Right hindlimb (tissue), 1 donor: ENCODE data around the gene TNS3.
"Not testable (repeated sequence)": the region's sequence is repeated elsewhere in the genome, so short reads cannot be mapped to it uniquely, and the experiment has no call there.

ENCODE experiments used
- DNase-seq: peaks from one replicate; pipeline ENCODE4 v3.0.0-alpha.2; 2018

Gene TNS3

DNA sequence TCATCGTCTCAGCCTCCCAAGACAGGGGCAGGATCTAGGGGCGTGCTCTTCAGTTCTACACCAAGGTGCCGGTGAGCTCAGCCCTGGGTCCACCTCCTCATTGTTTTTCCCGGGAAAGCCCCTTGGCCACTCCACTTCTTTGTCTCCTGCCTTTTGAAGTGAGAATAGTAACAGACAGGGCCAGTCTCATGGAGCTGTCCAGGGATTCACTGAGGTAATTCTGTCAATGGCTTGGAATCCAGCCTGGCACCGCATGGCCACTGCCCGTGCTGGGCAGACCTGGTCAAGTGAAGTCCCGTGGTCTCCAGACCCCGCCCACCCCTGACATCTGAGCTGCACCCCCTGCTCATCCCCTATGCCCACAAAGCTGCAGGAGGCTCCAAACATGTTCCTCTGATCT, 138.9 kb downstream of the TNS3 start:
- no peak for DNase-seq

DNA sequence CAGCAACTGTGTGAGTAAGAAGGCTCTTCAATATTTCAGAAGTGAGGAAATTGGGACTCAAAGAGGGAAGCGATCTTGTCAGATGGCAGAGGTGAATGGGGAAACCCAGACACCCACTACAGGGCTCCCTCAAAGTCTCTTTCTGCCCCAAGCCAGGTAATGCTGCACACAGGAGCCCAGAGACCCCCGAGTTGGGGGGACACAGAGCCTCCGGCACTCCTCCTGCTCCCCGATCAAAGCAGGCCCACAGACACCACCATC, 139.4 kb downstream of the TNS3 start:
- DNase-seq, result no peak

DNA sequence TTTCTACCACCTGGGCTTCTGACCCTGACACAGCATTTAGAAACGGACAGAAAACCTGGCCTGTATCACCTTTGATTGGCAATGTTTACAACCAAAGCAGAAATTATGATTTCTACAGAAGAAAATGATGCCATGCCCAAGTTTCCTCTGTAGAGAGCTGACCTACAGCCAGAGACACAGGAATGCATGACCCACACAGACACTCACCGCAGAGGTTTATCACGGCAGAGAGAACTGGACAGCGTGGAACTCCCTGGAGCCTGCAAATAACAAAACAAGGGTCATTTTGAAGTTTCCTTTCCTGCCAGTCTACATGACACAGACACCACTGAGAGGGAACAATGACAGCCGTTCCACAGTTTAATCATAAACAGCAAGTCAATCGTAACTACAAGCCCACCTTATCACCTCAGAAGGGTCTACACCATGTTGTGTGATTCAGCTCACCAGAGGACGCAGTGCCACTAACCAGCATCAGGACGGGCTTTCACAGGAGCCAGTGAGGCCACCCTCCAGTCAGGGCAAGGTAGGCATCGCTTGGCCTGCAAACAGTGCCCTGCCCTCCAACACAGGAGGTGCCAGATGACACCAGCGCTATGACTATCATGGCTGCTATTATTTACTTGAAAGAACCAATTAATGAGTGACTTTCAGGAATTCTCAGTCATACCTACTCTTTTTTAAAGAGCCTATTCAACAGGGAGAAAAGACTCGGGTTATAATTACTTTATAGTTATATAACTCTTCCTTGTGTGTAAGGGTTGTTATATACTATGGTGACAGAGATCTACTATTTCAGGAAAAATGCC, 139.9 kb downstream of the TNS3 start:
- DNase-seq, result no peak

DNA sequence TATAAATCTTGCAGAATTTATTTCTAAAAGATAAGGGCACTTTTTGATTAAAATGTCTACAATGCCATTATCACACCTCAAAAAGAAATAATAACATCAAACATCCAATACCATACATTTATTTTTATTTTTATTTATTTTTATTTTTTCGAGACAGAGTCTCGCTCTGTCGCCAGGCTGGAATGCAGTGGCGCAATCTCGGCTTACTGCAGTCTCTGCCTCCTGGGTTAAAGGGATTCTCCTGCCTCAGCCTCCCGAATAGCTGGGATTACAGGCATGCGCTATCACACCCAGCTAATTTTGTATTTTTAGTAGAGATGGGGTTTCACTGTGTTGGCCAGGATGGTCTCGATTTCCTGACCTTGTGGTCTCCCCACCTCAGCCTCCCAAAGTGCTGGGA, 140.9 kb downstream of the TNS3 start:
- DNase-seq, result not testable (repeated sequence)

DNA sequence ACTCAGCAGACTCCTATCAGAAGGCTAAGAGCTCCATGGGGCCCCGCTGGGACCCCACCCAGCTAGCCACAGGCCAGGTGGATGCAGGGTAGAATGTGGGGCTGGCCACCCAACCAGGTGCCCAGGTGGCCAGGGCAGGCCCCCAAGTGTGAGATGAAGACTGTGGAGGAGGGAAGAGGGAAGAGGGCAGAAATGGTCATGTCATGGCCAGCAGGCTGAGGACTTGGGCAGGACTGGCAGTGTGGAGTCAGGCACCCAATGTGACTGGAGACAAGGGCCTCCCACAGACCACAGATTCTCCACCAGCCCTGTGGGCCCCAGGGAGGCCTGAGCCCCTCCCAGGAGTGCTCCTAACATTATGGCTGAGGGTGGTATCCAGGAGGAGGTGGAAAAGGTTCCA, 141.6 kb downstream of the TNS3 start:
- no peak for DNase-seq

DNA sequence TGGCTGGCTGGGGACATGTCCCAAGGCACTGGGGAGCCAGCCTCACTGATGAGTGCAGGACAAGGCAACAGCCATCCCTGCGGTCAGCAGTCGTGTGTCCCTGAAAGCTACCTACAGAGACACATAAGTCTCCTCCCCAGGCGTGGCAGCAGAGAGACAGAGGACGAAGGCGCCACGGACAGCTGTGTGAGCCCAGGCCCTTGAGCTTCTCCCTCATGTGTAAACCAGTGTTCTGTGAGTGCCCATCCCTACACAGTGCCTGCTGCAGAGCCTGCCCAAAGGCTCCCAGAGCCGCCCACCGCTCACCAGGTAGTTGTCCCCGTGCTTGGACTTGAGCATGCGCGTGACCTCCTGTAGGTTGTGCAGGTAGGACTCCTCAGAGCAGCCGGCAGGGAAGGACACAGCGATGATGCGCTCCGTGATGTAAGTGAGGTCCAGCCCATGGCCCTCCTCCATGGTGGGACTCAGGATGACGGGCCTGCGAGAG, 142.7 kb downstream of the TNS3 start:
- DNase-seq, result no peak

DNA sequence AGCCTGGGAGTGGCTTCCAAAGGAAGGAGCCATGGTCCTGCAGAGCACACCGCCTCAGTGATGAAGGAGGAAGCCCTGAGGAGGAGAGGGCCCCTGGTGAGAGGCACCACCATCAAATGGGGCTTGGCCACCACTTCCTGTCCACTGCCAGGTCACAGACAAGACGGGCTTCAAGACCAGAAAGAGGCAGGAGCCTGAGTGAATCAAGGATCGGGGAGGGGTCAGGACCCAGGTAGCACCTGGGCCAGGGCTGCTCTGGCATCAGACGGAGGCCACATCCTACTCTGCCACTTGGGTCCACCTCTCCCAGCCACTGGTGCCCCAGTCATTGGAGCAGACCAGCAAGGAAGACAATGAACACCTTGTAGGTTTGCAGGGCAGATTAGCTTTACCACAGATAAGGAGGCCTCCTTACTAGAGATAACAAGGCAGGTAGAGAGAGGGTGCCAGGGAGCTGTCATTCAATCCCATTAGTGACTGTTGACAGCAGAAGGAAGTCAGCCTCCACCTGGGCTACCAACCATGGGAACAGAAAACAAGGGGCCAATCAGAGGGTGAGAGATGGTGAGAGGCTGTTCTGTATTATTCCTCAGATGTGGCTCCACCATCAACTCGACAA, 143.4 kb downstream of the TNS3 start:
- no peak for DNase-seq

DNA sequence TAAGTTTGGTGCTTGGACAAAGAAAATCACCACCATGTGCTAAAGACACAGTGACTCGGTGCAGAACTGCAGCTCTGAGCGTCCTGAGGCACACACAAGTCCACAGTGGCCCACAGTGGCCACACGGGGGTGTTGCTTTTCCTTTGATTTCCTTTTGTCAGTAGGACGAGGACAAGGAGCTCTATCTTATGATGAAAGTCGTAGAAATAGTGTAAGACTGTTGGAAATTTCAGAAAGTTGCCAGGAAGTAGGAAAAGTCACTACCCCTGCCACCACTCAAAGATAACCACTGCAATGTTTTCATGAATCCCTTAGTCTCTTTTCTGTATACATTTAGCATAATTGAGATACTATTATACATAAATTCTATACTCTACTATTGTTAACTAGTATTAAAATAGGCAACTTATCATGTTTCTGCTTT, 146.0 kb downstream of the TNS3 start:
- peak; percentile 75 for DNase-seq

DNA sequence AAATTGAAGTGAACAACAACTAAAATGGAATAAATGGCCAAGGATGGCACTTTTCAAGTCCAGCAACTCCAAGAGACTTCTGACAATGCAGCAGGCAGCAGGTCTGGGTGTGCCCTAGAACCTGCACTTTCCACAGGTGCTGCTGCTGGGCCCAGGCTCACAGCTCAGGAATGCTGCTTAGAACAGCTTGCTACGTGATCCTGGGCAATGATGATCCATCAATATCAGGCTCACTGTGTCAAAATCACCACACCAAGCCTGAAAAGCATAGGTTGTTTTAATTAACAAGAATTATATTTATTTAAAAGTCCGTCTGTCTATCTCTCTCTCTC, 148.4 kb downstream of the TNS3 start:
- DNase-seq, result no peak

DNA sequence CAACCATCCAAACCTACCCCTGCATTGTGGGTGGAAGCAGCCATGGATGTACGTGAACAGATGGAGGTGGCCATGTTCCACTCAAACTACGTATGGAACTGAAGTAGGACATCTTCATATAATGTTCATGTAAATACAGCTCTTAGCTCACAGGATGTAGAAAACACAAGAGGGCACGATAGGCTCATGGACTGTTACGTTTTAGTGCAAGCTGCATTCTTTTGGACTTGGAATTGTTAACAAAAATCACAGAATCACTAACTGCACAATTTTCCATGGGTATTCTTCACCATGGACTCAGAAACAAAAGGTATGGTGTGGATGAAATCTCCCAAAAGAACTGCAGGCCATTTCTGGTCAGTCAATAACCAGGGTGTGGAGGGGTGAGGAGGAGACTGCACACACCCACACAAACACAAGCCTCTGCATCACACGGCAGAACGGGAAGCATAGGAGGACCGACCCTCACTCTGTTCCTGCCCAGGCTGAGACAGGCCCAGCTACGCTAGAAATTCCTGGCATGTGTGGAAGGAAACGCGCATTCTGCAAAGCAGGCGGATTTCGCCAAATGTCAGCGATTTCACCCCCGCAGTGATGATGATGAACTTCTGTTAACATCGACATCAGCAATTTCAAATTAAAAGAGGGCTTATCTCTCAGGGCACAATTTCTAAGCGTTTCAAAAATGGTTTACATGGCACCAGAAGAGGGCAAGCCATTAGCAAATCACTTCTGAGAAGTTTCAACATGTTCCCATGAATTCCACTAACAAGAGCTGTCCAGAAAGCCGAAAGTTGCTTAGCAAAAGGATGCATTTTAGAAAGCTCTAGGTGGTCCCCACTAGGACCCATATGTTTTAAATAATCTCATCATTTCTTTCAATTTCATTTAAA, 149.0 kb downstream of the TNS3 start:
- DNase-seq, result no peak

DNA sequence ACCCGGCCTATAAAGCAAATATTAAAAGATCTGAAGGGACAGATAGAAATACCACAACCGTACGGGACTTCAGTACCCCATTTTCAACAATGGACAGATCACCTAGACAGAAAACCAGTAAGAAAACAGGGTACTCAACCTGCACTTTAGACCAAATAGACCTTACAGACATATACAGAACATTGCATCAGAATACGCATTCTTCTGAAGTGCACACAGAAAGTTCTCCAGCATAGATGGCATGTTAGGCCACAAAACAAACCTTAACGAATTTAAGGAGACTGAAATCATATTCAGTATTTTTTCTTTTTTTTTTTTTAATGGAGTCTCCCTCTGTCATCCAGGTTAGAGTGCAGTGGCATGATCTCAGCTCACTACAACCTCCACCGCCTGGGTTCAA, 151.5 kb downstream of the TNS3 start:
- no peak for DNase-seq

DNA sequence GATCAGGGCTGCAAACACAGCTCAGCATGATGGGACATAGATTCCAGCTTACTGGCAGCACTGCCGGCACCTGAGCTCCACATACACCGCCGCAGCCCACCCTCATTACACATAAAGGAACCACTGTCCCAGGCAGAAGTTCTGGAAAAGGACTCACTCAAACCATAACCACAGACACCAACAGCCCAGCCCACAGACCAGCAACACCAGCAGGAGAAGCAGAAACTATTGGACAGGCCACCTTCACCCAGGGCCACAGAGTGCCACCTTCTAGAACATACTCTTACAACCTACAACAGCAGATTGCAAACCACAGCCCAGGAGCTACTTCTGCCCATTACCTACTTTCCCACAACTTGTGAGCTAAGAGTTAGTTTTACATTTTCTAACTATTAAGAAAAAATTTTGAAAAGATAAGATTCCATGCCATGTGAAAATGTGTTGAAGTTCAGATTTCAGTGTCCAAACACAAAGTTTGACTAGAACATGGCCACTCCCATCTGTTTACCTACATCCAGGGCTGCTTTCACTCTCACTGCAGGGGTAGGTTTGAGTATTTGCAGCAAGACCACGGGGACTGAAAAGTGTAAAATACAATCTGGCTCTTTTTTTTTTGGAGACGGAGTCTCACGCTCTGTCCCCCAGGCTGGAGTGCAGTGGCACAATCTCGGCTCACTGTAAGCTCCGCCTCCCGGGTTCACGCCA, 153.0 kb downstream of the TNS3 start:
- DNase-seq, result no peak

DNA sequence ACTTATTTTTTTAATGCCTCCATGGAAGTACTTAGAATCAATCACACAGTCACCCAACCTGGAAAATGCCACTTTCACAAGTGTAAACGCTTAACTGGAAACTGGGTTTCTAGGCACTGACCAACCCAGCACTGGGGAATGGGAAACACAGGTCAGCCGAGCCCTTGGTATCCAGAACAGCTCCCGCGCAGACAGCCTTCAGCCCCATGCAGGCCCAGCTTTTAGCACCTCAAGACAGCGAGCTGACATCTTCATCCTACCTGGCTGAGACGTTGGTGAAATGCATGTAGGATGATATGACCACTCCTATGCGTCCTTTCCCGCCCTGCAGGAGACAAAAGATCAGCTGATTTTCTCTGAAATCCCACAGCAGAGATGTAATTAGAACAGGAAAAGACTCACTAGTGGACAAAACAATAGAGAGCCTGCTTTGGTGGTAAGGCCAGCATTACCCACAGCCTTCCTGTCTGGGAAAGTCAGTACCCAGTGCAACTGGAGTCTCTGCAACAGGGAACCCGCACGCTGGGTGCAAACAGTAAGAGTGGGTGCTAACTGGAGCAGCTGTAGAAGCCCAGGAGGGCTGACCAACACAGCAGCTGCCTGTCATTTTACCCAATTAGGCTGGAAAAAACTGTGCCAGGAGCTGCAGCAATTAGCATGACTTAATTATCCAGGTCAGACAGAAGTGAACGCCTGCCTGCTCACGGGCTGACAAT, 153.7 kb downstream of the TNS3 start:
- DNase-seq, result no peak

DNA sequence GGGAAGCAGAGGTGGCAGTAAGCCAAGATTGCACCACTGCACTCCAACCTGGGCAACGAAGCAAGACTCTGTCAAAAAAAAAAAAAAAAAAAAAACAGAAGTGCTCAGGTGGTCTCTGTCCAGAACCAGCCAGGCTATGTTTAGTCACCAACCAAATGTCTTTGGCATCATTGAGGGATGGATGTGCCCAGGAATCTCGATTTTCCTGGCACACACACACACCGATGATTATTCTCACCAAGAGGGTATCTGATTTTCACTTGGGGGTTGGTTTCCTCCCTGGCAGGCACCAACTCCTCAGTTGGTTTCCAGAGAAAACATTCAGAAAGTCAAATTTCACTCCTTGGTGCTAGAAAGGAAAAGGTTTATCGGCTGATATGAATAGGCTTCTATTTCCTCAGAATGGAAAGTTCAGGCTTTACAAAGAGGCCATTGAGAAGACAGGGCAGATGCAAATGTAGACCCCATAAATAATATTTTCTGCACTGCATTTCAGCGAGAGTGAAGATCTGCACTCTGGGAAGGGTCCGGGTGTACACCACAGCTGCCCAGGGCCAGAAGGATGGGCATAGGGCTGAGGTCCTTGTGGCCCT, 154.8 kb downstream of the TNS3 start:
- no peak for DNase-seq

DNA sequence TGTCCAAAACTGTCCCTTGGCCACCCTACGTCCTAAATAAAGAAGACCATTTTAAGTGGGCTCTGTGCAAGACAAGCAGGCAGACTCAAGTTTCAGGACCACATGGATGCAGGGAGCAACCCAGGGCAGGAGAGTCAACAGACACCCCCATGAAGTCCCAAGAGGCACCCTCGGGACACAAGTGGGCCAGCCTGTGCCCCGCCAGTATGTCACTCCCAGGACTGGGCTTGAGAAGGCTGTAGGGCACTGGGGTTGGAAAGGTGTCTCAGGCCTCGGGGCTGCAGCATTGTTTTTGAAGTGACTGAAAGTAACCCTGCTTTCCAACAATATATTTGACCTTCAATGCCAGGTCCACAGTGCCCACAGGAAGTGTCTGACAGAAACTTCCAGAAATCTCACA, 157.4 kb downstream of the TNS3 start:
- no peak for DNase-seq

DNA sequence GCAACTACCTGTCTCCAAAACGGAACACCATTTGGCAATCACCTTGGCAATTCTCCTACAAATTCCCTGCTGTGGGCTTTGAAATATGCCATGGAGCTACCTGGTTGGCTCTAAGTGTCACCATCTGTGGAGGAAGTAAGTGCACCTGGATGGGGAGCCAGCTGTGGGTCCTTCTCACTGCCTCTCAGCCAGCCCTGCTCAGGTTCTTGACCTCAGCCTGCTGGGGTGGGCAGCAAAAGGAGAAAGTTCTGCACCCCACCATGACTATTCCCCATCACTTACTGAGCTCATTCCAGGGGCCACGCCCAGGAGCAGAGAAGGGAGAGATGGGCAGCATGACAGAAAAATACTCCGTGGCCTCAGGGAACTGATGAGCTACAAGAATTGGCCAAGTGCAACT, 158.7 kb downstream of the TNS3 start:
- no peak for DNase-seq

DNA sequence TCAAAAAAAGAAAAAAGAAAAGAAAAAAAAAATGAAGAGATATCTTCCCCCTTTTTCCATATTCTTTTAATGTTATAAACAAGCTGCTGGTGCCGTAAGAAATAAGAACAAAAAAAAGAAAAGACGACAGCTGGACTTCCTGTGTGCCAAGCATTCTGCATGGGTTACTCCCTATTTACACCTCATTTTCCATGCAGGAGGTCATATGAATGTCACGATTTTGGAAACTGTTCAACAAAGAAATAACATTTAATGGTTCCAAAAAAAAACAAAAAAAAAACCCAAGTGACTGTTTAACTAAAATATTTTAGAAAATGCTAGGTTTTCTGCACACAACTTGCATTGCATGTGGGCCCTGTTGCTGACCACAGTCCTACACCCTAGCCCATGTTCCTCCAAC, 159.3 kb downstream of the TNS3 start:
- DNase-seq, result no peak

DNA sequence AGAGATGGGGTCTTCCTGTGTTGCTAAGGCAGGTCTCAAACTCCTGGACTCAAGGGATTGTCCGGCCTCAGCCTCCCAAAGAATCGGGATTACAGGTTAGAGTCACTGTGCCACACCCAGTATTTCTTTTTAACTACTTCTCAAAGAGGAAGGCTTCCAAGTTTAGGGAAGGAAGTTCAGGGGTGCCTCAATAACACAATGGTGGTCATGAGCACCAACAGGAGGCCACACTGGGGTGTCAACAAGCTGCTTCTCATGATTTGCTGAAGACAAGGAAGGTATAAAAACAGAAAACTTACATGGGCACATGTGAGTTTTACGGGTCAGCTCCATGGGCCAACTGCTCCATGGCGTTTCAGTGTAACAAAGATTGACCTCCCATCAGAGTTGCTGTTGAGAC, 160.5 kb downstream of the TNS3 start:
- DNase-seq, result no peak

DNA sequence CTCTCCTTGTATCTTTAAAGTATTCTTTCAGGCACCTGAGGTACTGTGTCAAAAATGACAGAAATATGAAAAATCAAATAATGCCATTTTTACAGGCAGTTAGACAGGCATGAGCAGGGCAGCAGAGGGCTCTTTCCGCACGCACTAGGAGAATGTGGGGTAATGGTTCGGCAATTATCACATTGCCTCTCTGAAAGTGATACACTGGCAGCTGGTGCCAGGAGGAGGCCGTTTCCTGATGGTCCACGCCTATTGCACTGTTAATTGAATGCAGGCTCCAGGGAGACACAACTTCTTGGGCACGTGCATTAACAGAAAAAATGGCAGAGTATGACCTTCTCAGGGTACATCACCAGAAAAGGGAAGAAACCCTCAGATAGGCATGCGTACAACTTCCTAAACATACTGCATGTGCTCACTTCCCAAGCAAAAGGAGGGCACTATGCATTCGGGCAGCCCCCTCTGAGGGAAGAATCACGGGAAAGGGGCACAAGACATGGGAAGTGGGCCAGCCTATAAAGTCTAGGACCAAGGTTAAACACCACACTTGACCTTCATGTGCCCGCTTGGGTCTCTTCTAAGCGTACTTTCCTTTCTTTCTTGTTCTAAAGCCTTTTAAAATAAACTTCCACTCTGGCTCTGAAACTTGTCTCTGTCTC, 161.7 kb downstream of the TNS3 start:
- no peak for DNase-seq

DNA sequence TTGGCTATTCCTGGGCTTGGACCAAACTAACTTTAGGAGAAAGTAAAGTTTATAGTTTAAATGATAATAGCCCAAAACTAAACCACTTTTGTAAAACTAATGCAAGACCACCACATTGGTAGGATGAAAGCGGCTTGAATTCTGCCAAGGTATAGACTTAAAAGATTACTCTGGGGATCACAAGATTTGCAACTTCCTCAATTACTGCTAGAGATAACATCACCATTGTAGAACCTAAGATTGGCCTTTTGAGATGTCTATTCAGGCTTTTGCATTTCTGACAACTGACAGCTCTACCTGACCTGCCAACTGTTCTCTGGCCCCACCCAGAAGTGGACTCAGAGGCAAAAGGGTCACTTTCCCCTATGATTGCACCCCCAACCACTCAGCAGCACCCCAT, 162.4 kb downstream of the TNS3 start:
- DNase-seq, result no peak

DNA sequence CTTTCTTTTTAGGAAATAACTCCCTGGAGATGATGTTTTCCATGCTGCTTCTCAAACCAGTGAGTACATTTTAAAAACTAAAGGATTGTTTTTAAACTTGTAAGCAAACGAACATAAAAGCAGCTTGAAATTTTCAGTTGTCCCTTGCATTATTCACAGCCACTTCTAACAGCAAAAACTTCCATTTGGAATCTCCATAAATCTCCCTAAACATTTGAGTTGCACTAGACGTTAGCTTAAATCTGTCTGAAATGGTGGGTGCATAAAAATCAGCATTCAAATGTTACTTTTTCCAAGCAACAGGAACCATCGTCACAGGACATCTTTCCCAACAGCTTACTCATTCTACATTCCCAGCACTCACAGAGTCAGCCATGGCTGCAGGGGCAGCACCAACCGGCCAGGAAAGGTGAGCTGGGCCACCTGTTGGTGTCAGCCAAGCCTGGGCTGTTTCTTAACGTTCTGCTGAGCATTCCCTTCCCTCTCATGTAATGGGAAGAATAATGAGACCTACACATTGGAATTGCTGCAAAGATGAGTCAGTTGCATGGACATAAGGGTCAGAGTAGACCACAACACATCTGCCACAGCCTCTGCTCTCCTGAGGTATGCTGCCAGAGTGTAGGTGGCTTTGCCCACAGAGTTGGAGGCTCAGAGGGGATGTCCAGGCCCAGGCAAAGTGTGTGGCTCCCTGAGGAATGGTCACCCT, 163.2 kb downstream of the TNS3 start:
- no peak for DNase-seq
